Measurements from ENCODE around the gene COL23A1.

- TF ChIP-seq CTCF (conservative IDR thresholded peaks at IDR 0.05; ENCODE audit: low read depth in 2 of 2) (no peak), POLR2AphosphoS5 (IDR thresholded peaks at IDR 0.05; ENCODE audit: low read depth) (peak; percentile 40), EZH2phosphoT487 (IDR thresholded peaks at IDR 0.05; ENCODE audit: unreplicated experiment) (no peak), EZH2 (IDR thresholded peaks at IDR 0.05; ENCODE audit: low read depth, unreplicated experiment) (no peak), REST (IDR thresholded peaks at IDR 0.05; ENCODE audit: unreplicated experiment) (no peak), ZNF331 (CRISPR knock-in tag; IDR thresholded peaks at IDR 0.05; ENCODE audit: low read depth) (no peak), JUNB (IDR thresholded peaks at IDR 0.05; ENCODE audit: unreplicated experiment) (no peak), CREB1 (CRISPR knock-in tag; IDR thresholded peaks at IDR 0.05; ENCODE audit: low read depth) (no peak), STAT1 (IDR thresholded peaks at IDR 0.05; ENCODE audit: unreplicated experiment) (no peak)
These were observed 382.3 kb downstream of the COL23A1 start for GRCh38 chr5:178207917-178208280.

Data from GM23338 (cell line).